GM12864 (cell line): ENCODE results near the gene SYT2.
"Not testable (repeated sequence)": the region's sequence is repeated elsewhere in the genome, so short reads cannot be mapped to it uniquely, and the experiment has no call there.

Experiments used
- DNase-seq: peaks from one replicate; pipeline ENCODE4 v3.0.0-alpha.2; 2011; ENCODE audit warnings: low read depth
- H3K4me3 ChIP-seq: 2 replicates; pipeline ENCODE4 v1.5.1; 2011; ENCODE audit warnings: mild to moderate bottlenecking, low read depth, low read length, control low read depth
- TF ChIP-seq, protein P1 (sequence below): IDR thresholded peaks from 2 replicates; pipeline ENCODE4 v1.5.1; 2011; ENCODE audit warnings: low read depth, mild to moderate bottlenecking, moderate library complexity, low read length, control low read depth, inconsistent platforms; ENCODE audit errors: missing control alignments

The SYT2 gene

GRCh38 chr1:202586871-202587270, 123.4 kb downstream of the SYT2 start:
- H3K4me3 ChIP-seq: no peak overlapping the region
- TF ChIP-seq, protein P1, sequence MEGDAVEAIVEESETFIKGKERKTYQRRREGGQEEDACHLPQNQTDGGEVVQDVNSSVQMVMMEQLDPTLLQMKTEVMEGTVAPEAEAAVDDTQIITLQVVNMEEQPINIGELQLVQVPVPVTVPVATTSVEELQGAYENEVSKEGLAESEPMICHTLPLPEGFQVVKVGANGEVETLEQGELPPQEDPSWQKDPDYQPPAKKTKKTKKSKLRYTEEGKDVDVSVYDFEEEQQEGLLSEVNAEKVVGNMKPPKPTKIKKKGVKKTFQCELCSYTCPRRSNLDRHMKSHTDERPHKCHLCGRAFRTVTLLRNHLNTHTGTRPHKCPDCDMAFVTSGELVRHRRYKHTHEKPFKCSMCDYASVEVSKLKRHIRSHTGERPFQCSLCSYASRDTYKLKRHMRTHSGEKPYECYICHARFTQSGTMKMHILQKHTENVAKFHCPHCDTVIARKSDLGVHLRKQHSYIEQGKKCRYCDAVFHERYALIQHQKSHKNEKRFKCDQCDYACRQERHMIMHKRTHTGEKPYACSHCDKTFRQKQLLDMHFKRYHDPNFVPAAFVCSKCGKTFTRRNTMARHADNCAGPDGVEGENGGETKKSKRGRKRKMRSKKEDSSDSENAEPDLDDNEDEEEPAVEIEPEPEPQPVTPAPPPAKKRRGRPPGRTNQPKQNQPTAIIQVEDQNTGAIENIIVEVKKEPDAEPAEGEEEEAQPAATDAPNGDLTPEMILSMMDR: no peak
- no peak for DNase-seq

DNA sequence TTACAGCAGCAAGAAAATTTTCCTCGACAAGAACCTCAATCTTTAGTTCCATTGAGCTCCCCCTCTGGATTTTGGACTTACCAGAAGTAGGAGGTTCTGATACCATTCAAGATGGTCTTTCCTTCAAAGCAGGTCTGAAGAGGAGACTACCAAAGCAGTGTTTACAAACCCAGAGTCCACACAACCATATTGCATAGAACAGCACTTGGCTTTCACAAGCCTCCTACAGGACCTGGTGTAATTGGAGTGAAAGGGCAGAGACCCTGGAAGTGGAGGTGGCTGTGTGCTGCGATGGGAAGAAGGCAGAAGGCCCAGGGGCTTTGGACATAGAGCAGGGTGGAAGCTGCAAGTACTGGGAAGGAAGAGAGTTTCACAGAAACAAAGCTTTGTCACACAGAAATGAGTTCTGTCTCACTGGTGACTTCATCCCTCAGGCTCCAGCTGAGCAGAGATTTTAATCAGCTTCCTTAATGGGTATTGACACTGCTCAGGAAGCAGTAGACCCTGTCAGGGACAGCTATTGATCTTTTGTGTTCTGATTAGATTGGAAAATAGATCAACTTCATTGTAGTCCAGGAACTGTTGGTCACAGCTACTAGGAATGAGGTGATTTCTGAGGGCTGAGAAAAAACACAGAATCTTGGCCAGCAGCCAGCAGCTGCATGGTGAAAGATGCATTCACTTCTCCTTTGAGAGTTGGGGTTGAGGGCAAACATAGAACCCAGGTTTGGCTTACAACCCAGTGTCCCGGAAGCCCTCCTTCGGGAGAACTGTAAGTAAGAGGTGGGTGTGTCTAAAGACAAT, 124.0 kb downstream of the SYT2 start:
- TF ChIP-seq, protein P1: no peak
- no peak overlapping the region for H3K4me3 ChIP-seq
- no peak for DNase-seq

GRCh38 chr1:202585590-202585933, 124.7 kb downstream of the SYT2 start:
- TF ChIP-seq, protein P1: no peak
- DNase-seq: no peak
- no peak overlapping the region for H3K4me3 ChIP-seq

DNA sequence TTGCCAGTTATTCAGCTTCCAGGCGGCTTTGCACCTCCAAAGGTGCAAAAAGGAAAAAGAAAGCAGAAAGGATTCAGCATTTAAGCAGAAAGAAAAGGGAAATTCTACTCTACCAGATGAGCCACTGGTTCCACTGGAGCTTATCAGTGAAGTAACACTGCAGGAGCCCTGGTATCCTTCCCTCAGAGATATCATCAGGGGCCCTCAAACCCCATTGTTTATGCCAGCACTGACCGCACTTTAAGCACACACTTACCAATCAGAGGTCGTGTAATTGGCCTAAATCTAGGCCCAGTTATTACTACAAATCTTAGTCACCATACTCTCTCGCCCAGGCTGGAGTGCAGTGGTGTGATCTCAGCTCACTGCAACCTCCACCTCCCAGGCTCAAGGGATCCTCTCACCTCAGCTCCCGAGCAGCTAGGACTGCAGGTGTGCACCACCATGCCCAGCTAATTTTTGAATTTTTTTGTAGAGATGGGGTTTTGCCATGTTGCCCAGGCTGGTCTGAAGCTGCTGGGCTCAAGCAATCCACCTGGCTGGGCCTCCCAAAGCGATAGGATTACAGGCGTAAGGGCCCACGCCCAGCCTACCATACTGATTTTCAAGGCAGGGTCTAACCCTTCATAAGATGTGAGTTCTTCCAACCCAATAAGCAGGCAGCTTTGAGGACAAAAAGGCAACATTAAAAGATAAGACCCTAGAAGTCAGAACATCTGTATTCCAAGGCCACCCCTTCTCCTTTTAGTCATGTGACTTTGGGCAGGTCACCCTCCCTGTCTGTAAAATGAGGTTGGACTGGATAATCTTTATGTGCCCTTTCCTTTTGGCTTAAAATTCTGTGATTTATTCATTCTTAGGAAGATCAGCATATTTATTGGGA, 125.3 kb downstream of the SYT2 start:
- no peak for DNase-seq
- TF ChIP-seq, protein P1: no peak
- no peak overlapping the region for H3K4me3 ChIP-seq

DNA sequence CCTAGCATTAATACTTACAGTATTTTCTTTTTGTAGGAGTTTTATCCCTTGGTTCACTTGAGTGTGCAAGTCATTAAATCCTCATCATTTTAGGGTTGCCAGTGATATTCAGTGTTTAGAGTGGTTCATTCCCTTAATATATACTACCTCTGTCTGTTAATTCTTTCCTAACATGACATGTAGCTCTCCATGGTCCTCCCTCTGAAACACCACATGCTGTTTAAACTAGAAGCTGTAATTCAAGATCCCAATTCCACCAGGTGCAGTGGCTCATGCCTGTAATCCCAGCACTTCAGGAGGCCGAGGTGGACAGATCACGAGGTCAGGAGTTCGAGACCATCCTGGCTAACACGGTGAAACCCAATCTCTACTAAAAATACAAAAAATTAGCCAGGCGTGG, 127.9 kb downstream of the SYT2 start:
- not testable (repeated sequence) for DNase-seq, H3K4me3 ChIP-seq

GRCh38 chr1:202580619-202581018, 129.6 kb downstream of the SYT2 start:
- no peak for DNase-seq
- H3K4me3 ChIP-seq: no peak overlapping the region
- TF ChIP-seq, protein P1: no peak

DNA sequence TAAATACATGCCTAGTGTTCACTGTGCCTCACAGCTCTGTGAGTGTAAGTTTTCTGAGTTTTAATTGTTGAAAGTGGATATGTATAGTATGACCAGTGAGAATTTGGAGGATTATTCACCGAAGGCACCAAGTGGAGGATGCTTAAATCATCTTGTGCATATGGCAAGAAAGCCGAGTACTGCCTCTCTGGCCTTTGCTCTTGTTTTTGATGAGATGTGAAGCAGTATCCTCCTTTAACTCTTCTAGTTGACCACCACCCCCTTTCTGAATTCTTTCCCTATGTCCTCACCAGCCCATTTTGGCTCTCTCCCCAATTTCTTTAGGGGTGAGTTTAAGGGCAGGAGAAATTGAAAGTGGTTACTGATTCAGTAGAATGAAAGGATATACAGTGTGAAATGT, 130.4 kb downstream of the SYT2 start:
- no peak for DNase-seq
- H3K4me3 ChIP-seq: no peak overlapping the region
- TF ChIP-seq, protein P1: no peak
